Mesenchymal stem cell (in vitro differentiated cells and primary cell): ENCODE results near the gene ZNF611.
"Not testable (repeated sequence)": the region's sequence is repeated elsewhere in the genome, so short reads cannot be mapped to it uniquely, and the experiment has no call there.

Experiments used
- DNase-seq: peaks from one replicate; pipeline ENCODE4 v3.0.0-alpha.2; 2013
- H2AFZ ChIP-seq: one replicate; pipeline ENCODE4 v1.6.1; 2013; ENCODE audit warnings: low read depth, mild to moderate bottlenecking, control low read depth, inconsistent platforms, low read length, moderate library complexity
- H2AK5ac ChIP-seq: 2 replicates; pipeline ENCODE4 v1.6.1; 2013; ENCODE audit warnings: low read length, moderate library complexity, mild to moderate bottlenecking, inconsistent platforms; ENCODE audit not compliant: severe bottlenecking
- H2BK120ac ChIP-seq: one replicate; pipeline ENCODE4 v1.6.1; 2013; ENCODE audit warnings: low read depth, mild to moderate bottlenecking, inconsistent platforms, low read length, moderate library complexity
- H2BK12ac ChIP-seq, 2 experiments: one replicate each; pipeline ENCODE4 v1.6.1; 2013; ENCODE audit warnings: inconsistent platforms in 2 of 2, low read length in 2 of 2, mild to moderate bottlenecking in 2 of 2, moderate library complexity in 2 of 2, control low read depth in 1 of 2
- H2BK15ac ChIP-seq: one replicate; pipeline ENCODE4 v1.6.1; 2013; ENCODE audit warnings: mild to moderate bottlenecking, low read depth, inconsistent platforms; ENCODE audit not compliant: poor library complexity, severe bottlenecking
- H2BK5ac ChIP-seq: 2 replicates; pipeline ENCODE4 v1.6.1; 2013; ENCODE audit warnings: low read depth, mild to moderate bottlenecking, low read length, control low read depth, inconsistent platforms; ENCODE audit not compliant: poor library complexity, severe bottlenecking
- H3K14ac ChIP-seq, 2 experiments: one replicate each; pipeline ENCODE4 v1.6.1; 2013; ENCODE audit warnings: inconsistent platforms in 2 of 2, low read length in 2 of 2, control low read depth in 1 of 2, mild to moderate bottlenecking in 1 of 2, moderate library complexity in 1 of 2
- H3K18ac ChIP-seq, 2 experiments: one replicate each; pipeline ENCODE4 v1.6.1; 2013; ENCODE audit warnings: inconsistent platforms in 2 of 2, low read length in 2 of 2, control low read depth in 1 of 2, low read depth in 1 of 2, mild to moderate bottlenecking in 1 of 2
- H3K23ac ChIP-seq, 2 experiments: one replicate each; pipeline ENCODE4 v1.6.1; 2013; ENCODE audit warnings: inconsistent platforms in 2 of 2, low read length in 2 of 2, mild to moderate bottlenecking in 2 of 2, moderate library complexity in 2 of 2, control low read depth in 1 of 2
- H3K27ac ChIP-seq: 2 replicates; pipeline ENCODE4 v1.5.1; 2013; ENCODE audit warnings: mild to moderate bottlenecking, moderate library complexity, low read length, control low read depth, inconsistent platforms; ENCODE audit not compliant: poor library complexity, severe bottlenecking
- H3K27me3 ChIP-seq, 2 experiments: 2 replicates each; pipeline versions ENCODE4 v1.6.1 to v1.7.0; 2013; ENCODE audit warnings: low read length in 2 of 2, mild to moderate bottlenecking in 2 of 2, moderate library complexity in 2 of 2, control low read depth in 1 of 2, inconsistent platforms in 1 of 2; ENCODE audit not compliant: control insufficient read depth in 1 of 2, insufficient read depth in 1 of 2
- H3K36me3 ChIP-seq, 2 experiments: 2 replicates each; pipeline versions ENCODE4 v1.6.1 to v1.7.0; 2013; ENCODE audit warnings: low read length in 2 of 2, control low read depth in 1 of 2, inconsistent platforms in 1 of 2, low read depth in 1 of 2, mild to moderate bottlenecking in 1 of 2; ENCODE audit not compliant: insufficient read depth in 2 of 2, control insufficient read depth in 1 of 2
- H3K4ac ChIP-seq, 2 experiments: one replicate each; pipeline ENCODE4 v1.6.1; 2013; ENCODE audit warnings: inconsistent platforms in 2 of 2, low read length in 2 of 2, mild to moderate bottlenecking in 2 of 2, moderate library complexity in 2 of 2, control low read depth in 1 of 2, low read depth in 1 of 2
- H3K4me1 ChIP-seq: 2 replicates; pipeline ENCODE4 v1.6.1; 2013; ENCODE audit warnings: low read depth, low read length, control low read depth; ENCODE audit not compliant: control insufficient read depth, insufficient read depth
- H3K4me2 ChIP-seq: 2 replicates; pipeline ENCODE4 v1.6.1; 2013; ENCODE audit warnings: low read length, mild to moderate bottlenecking, inconsistent platforms; ENCODE audit not compliant: poor library complexity, severe bottlenecking
- H3K4me3 ChIP-seq, 2 experiments: 2 replicates each; pipeline versions ENCODE4 v1.5.1 to v1.7.0; 2013; ENCODE audit warnings: low read length in 2 of 2, mild to moderate bottlenecking in 2 of 2, control low read depth in 1 of 2, low read depth in 1 of 2; ENCODE audit not compliant: insufficient read depth in 1 of 2
- H3K79me1 ChIP-seq: replicated peaks from 2 replicates; pipeline ENCODE4 v1.6.1; 2013; ENCODE audit warnings: mild to moderate bottlenecking, control low read depth, low read length, inconsistent platforms; ENCODE audit not compliant: poor library complexity, severe bottlenecking
- H3K9ac ChIP-seq: 2 replicates; pipeline ENCODE4 v1.7.0; 2013; ENCODE audit warnings: mild to moderate bottlenecking, low read length, moderate library complexity
- H3K9me3 ChIP-seq: 2 replicates; pipeline ENCODE4 v1.7.0; 2013; ENCODE audit warnings: mild to moderate bottlenecking, low read length; ENCODE audit not compliant: control insufficient read depth
- H4K8ac ChIP-seq: one replicate; pipeline ENCODE4 v1.6.1; 2013; ENCODE audit warnings: inconsistent platforms, mild to moderate bottlenecking, low read length, moderate library complexity
- H4K91ac ChIP-seq: one replicate; pipeline ENCODE4 v1.6.1; 2013; ENCODE audit warnings: mild to moderate bottlenecking, low read length, inconsistent platforms
- WGBS: methylation state at CpG from one replicate; pipeline ENCODE4 v1.1.7; 2013; ENCODE audit warnings: mixed read lengths; 5-methylcytosine and 5-hydroxymethylcytosine counted together

The ZNF611 gene

DNA sequence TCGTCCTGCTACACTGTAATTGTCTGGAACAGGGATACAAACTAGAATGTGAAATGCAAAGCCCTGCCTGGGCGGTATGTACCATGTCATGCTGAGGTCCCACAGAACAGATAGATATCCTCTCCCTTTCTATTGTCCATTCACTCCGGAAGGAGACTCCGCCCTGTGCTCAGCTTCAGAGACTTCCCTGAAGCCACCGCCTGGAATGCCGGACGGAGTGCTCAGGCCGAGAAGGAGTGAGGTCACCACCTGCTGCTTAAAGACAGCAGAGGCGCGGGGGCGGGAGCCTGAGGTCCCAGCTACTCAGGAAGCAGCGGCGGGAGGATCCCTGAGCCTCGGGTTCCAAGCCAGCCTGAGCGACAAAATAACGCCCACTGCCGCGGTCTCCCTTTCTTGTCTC lies 890 bp upstream of the ZNF611 start:
- no peak overlapping the region for H4K8ac ChIP-seq
- H2AK5ac ChIP-seq: no peak overlapping the region
- H3K4ac ChIP-seq: no peak overlapping the region
- H3K4me1 ChIP-seq: peaks cover 7% of the 10 kb centered on the region
- H3K27me3 ChIP-seq: no peaks in the 10 kb centered on the region
- H3K27ac ChIP-seq: peak overlapping the region; percentile 88
- peak overlapping the region in 1 of 2 experiments; percentile 98 for H3K4me3 ChIP-seq
- H2AFZ ChIP-seq: no peak overlapping the region
- H2BK5ac ChIP-seq: peak overlapping the region; percentile 87
- H3K4me2 ChIP-seq: peak overlapping the region; percentile 26
- H3K9ac ChIP-seq: peak overlapping the region; percentile 98
- H2BK15ac ChIP-seq: no peak overlapping the region
- H3K23ac ChIP-seq: no peak overlapping the region
- H3K14ac ChIP-seq: no peak overlapping the region
- H3K9me3 ChIP-seq: no peaks in the 10 kb centered on the region
- peaks cover 10% of the 10 kb centered on the region for H3K79me1 ChIP-seq
- WGBS: 41% methylated on average over 14 of the region's 18 CpGs
- H4K91ac ChIP-seq: no peak overlapping the region
- DNase-seq: peak; percentile 54
- H3K36me3 ChIP-seq: peaks cover 0 to 11% of the 10 kb centered on the region in 2 experiments
- peak overlapping the region in 1 of 2 experiments; percentile 1 for H2BK12ac ChIP-seq
- H2BK120ac ChIP-seq: no peak overlapping the region
- H3K18ac ChIP-seq: no peak overlapping the region

DNA sequence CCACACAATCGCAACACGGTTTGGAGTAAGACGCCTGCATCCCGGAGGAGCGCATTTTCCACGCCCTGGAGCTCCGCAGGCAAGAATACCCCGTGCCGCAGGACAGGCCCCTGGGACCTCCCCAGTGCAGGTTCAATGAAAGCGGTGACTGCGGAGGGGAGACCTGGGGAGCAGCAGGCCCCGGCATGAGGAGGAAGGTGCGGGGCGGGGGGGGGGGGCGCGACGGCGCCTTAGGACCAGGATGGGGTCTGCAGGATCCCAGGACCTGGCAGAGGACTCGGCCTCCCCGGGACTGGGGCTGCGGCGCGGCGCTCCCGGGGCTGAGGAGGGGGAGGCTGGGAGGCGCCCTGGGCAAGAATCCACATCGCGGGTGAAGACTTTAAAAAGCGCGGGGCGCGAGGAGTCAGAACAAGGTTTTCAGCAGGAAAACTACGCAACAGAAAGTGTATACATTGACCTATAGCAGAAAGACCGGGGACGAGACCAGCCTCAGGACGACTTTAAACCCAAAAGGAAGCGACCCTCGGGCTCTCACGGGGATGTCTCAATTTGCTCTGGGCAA lies 432 bp downstream of the ZNF611 start:
- Histone ChIP-seq H2AK5ac (no peak overlapping the region), H3K9ac (peak overlapping the region; percentile 98), H3K4me3 (peak overlapping the region; percentile 78 to 98), H4K8ac (peak overlapping the region; percentile 69), H3K4ac (peak overlapping the region; percentile 20 to 24), H2BK15ac (peak overlapping the region; percentile 12), H3K4me2 (peak overlapping the region; percentile 80), H3K79me1 (peaks cover 12% of the 10 kb centered on the region), H3K4me1 (peaks cover 7% of the 10 kb centered on the region), H2AFZ (no peak overlapping the region), H3K27ac (peak overlapping the region; percentile 90), H2BK120ac (peak overlapping the region; percentile 77), H3K36me3 (peaks cover 0 to 14% of the 10 kb centered on the region in 2 experiments), H3K18ac (peak overlapping the region; percentile 31 to 78), H3K27me3 (no peaks in the 10 kb centered on the region), H3K14ac (no peak overlapping the region), H3K23ac (no peak overlapping the region), H2BK12ac (no peak overlapping the region), H3K9me3 (no peaks in the 10 kb centered on the region), H2BK5ac (peak overlapping the region; percentile 62), H4K91ac (peak overlapping the region; percentile 13)
- WGBS: 1% methylated on average over 38 of the region's 39 CpGs
- DNase-seq: peak; percentile 35

GRCh38 chr19:52726051-52726450 lies 8.8 kb downstream of the ZNF611 start:
- H2BK5ac ChIP-seq, DNase-seq, H3K4me3 ChIP-seq, H2BK120ac ChIP-seq, H2BK12ac ChIP-seq, H2BK15ac ChIP-seq, H3K4me2 ChIP-seq, H3K9me3 ChIP-seq, H4K91ac ChIP-seq, H3K27me3 ChIP-seq, H3K9ac ChIP-seq, H2AK5ac ChIP-seq, H2AFZ ChIP-seq, H3K4ac ChIP-seq, H3K18ac ChIP-seq, H3K14ac ChIP-seq, H3K23ac ChIP-seq, H3K27ac ChIP-seq, H4K8ac ChIP-seq: not testable (repeated sequence)
- Histone ChIP-seq H3K79me1 (peaks cover 26% of the 10 kb centered on the region), H3K4me1 (peaks cover 14% of the 10 kb centered on the region), H3K36me3 (peaks cover 35 to 41% of the 10 kb centered on the region in 2 experiments)
- WGBS: over 99% methylated on average over 16 of the region's 16 CpGs

DNA sequence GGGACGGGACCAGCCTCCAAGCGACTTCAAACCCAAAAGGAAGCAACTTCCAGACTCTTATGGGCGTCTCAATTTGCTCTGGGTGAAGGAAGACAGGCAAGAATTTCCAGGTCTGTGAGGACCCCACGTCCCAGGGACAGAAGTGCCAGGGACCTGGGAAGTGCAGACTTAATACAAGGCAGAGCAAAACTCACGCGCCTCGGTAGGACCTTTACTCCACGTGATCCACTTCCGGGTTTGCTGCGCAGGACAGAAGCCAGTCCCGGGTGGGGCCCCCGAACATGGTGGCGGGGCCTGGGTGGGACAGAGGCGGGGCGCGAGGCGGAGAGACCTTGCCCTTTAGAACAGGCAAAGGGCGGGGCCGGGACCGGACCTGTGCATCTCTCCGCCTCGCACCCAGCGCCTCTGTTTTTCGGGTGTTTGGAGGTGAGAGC lies 9.3 kb downstream of the ZNF611 start:
- Histone ChIP-seq H4K8ac (no peak overlapping the region), H2BK120ac (no peak overlapping the region), H4K91ac (no peak overlapping the region), H3K27ac (no peak overlapping the region), H3K9ac (no peak overlapping the region), H2BK5ac (no peak overlapping the region), H3K36me3 (peaks cover 35 to 42% of the 10 kb centered on the region in 2 experiments), H3K4me2 (peak overlapping the region; percentile 39), H3K4me3 (no peak overlapping the region), H2BK15ac (no peak overlapping the region), H2BK12ac (peak overlapping the region in 1 of 2 experiments; percentile 3), H3K23ac (no peak overlapping the region), H3K4ac (no peak overlapping the region), H3K4me1 (peaks cover 15% of the 10 kb centered on the region), H3K27me3 (no peaks in the 10 kb centered on the region), H3K79me1 (peaks cover 26% of the 10 kb centered on the region), H2AFZ (no peak overlapping the region), H3K18ac (no peak overlapping the region), H3K9me3 (no peaks in the 10 kb centered on the region), H2AK5ac (no peak overlapping the region), H3K14ac (no peak overlapping the region)
- no peak for DNase-seq
- WGBS: 96% methylated on average over 23 of the region's 24 CpGs
